ES-I3 (cell line): ENCODE data around the gene TUBB.
"Not testable (repeated sequence)": the region's sequence is repeated elsewhere in the genome, so short reads cannot be mapped to it uniquely, and the experiment has no call there.

Experiments used
- H3K36me3 ChIP-seq: 2 replicates; pipeline ENCODE4 v1.6.1; 2013; ENCODE audit warnings: mild to moderate bottlenecking, low read length, control low read depth, moderate library complexity; ENCODE audit not compliant: insufficient read depth
- H3K4me1 ChIP-seq: 2 replicates; pipeline ENCODE4 v1.6.1; 2013; ENCODE audit warnings: mild to moderate bottlenecking, control low read depth, low read length; ENCODE audit not compliant: insufficient read depth
- H3K9ac ChIP-seq: 2 replicates; pipeline ENCODE4 v1.6.1; 2013; ENCODE audit warnings: low read depth, mild to moderate bottlenecking, low read length, moderate library complexity
- H3K9me3 ChIP-seq: 2 replicates; pipeline ENCODE4 v1.6.1; 2013; ENCODE audit warnings: mild to moderate bottlenecking, low read length, moderate library complexity; ENCODE audit not compliant: control insufficient read depth, insufficient read depth

The TUBB gene

GRCh38 chr6:30720738-30721197 is 616 bp downstream of the TUBB start:
- Histone ChIP-seq H3K4me1 (0 out of 2 replicates have a peak, but pooled peaks cover 3% of the 10 kb centered on the region), H3K9ac (peak overlapping the region; percentile 99), H3K9me3 (no peaks in the 10 kb centered on the region), H3K36me3 (peaks cover 21% of the 10 kb centered on the region)

GRCh38 chr6:30721198-30722024 is 1.3 kb downstream of the TUBB start:
- peak overlapping the region; percentile 99 for H3K9ac ChIP-seq
- 0 out of 2 replicates have a peak, but pooled peaks cover 3% of the 10 kb centered on the region for H3K4me1 ChIP-seq
- H3K9me3 ChIP-seq, result no peaks in the 10 kb centered on the region
- H3K36me3 ChIP-seq, result peaks cover 21% of the 10 kb centered on the region

- Histone ChIP-seq H3K36me3 (peaks cover 21% of the 10 kb centered on the region), H3K9ac (peak overlapping the region; percentile 96)
- H3K9me3 ChIP-seq, H3K4me1 ChIP-seq: not testable (repeated sequence)
Measured at GRCh38 chr6:30722025-30722279, 1.8 kb downstream of the TUBB start.

- H3K9me3 ChIP-seq, result no peaks in the 10 kb centered on the region
- H3K4me1 ChIP-seq, result 0 out of 2 replicates have a peak, but pooled peaks cover 3% of the 10 kb centered on the region
- peak overlapping the region; percentile 96 for H3K9ac ChIP-seq
- peaks cover 21% of the 10 kb centered on the region for H3K36me3 ChIP-seq
Measured at GRCh38 chr6:30722280-30723112, 2.3 kb downstream of the TUBB start.

- H3K36me3 ChIP-seq, result peaks cover 21% of the 10 kb centered on the region
- H3K9ac ChIP-seq, H3K4me1 ChIP-seq, H3K9me3 ChIP-seq: not testable (repeated sequence)
Measured at GRCh38 chr6:30723159-30723842, 3.1 kb downstream of the TUBB start.

GRCh38 chr6:30723843-30724741 is 3.9 kb downstream of the TUBB start:
- peaks cover 21% of the 10 kb centered on the region for H3K36me3 ChIP-seq
- not testable (repeated sequence) for H3K9ac ChIP-seq, H3K9me3 ChIP-seq, H3K4me1 ChIP-seq

- no peaks in the 10 kb centered on the region for H3K9me3 ChIP-seq
- H3K36me3 ChIP-seq, result peaks cover 24% of the 10 kb centered on the region
- H3K4me1 ChIP-seq, result 0 out of 2 replicates have a peak, but pooled peaks cover 3% of the 10 kb centered on the region
- no peak overlapping the region for H3K9ac ChIP-seq
Measured at GRCh38 chr6:30724906-30725667, 4.9 kb downstream of the TUBB start.

GRCh38 chr6:30725713-30726505 is 5.8 kb downstream of the TUBB start:
- no peak overlapping the region for H3K9ac ChIP-seq
- peaks cover 5% of the 10 kb centered on the region; the same call in 1 of the 2 replicates for H3K4me1 ChIP-seq
- peaks cover 24% of the 10 kb centered on the region for H3K36me3 ChIP-seq
- no peaks in the 10 kb centered on the region for H3K9me3 ChIP-seq

- peaks cover 5% of the 10 kb centered on the region; the same call in 1 of the 2 replicates for H3K4me1 ChIP-seq
- H3K9ac ChIP-seq, result no peak overlapping the region
- peaks cover 22% of the 10 kb centered on the region for H3K36me3 ChIP-seq
Measured at GRCh38 chr6:30726506-30727413, 6.6 kb downstream of the TUBB start.

GRCh38 chr6:30727920-30728553 is 7.9 kb downstream of the TUBB start:
- H3K9me3 ChIP-seq, result no peaks in the 10 kb centered on the region
- H3K4me1 ChIP-seq, result peaks cover 3% of the 10 kb centered on the region; the same call in 1 of the 2 replicates
- no peak overlapping the region for H3K9ac ChIP-seq
- peaks cover 18% of the 10 kb centered on the region for H3K36me3 ChIP-seq

More at GRCh38 chr6:30726506-30727413, 6.6 kb downstream of the TUBB start:
- no peaks in the 10 kb centered on the region for H3K9me3 ChIP-seq

GRCh38 chr6:30730601-30731435 is 10.7 kb downstream of the TUBB start:
- Histone ChIP-seq H3K9ac (no peak overlapping the region; the same call in 1 of the 2 replicates), H3K9me3 (no peaks in the 10 kb centered on the region), H3K36me3 (peaks cover 8% of the 10 kb centered on the region), H3K4me1 (peaks cover 2% of the 10 kb centered on the region; the same call in 1 of the 2 replicates)
